GM21717 (cell line): ENCODE measurements around the gene WFDC1.

Experiments
- ATAC-seq: cut with Tn5 transposase; IDR thresholded peaks from one replicate; pipeline ENCODE4 v1.9.1; 2021; ENCODE audit warnings: mild to moderate bottlenecking, moderate library complexity; ENCODE audit not compliant: unreplicated experiment

Gene WFDC1

GRCh38 chr16:84370723-84371552, 76.3 kb downstream of the WFDC1 start:
- ATAC-seq: no peak

- ATAC-seq: no peak
These were observed 76.8 kb downstream of the WFDC1 start for GRCh38 chr16:84371553-84371865.

GRCh38 chr16:84373907-84374489, 79.3 kb downstream of the WFDC1 start:
- no peak for ATAC-seq

GRCh38 chr16:84378099-84378498, 83.4 kb downstream of the WFDC1 start:
- ATAC-seq: no peak

GRCh38 chr16:84378567-84378966, 83.9 kb downstream of the WFDC1 start:
- no peak for ATAC-seq

- no peak for ATAC-seq
These were observed 84.5 kb downstream of the WFDC1 start for GRCh38 chr16:84379008-84379708.
